Measurements from ENCODE around the gene NKX6-2.

The NKX6-2 gene

GRCh38 chr10:132813001-132813401 lies 27.1 kb upstream of the NKX6-2 start:
- DNase-seq (ENCODE audit: low spot score), result no peak

DNA sequence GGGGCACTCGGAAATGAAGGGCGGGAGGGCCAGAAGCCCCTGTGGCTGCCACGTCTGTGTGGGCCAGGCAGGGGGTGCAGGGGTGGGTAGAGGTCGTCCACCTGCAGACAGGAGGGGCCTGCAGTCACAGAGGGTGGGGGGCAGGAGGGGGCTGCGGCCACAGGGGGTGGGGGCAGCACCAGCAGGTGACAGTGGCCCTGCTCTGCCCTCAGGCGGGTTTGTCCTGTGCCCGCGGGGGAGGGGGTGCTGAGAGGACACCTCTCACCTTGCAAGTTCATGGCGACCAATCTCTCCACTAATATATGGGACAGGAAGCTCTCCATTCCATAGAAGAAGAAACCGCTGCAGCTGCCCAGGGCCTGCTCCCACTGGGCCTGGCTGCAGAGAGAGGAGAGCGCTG lies 26.6 kb upstream of the NKX6-2 start:
- DNase-seq (ENCODE audit: low spot score), result no peak

DNA sequence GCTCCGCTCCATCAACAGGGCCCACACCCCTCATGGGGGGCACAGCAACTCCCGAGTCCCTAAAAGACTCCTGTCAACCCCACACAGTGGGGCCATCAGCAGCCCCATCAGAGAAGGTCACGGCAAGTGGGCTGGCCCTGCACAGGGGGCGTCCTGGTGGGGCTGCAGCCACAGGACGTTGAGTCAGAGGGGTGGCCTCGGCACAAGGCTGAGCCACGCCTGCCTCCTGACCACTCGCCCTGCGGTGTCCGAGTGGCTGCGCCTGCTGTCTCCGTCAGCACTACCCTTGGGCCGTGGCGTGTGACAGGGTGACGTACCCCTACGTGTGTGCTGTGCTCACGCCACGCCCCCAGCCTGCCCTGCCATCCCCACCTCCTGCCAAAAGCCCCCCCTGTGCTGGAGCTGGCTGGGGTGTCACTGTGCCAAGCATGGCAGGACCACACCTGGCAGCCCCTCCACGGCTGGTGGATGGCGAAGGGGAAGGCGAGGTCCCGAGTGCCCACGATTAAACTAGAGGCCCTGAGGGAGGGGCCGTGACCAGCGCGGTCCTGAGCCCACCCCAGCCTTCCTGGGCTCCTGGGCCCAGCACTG lies 26.0 kb upstream of the NKX6-2 start:
- DNase-seq (ENCODE audit: low spot score), result no peak

DNA sequence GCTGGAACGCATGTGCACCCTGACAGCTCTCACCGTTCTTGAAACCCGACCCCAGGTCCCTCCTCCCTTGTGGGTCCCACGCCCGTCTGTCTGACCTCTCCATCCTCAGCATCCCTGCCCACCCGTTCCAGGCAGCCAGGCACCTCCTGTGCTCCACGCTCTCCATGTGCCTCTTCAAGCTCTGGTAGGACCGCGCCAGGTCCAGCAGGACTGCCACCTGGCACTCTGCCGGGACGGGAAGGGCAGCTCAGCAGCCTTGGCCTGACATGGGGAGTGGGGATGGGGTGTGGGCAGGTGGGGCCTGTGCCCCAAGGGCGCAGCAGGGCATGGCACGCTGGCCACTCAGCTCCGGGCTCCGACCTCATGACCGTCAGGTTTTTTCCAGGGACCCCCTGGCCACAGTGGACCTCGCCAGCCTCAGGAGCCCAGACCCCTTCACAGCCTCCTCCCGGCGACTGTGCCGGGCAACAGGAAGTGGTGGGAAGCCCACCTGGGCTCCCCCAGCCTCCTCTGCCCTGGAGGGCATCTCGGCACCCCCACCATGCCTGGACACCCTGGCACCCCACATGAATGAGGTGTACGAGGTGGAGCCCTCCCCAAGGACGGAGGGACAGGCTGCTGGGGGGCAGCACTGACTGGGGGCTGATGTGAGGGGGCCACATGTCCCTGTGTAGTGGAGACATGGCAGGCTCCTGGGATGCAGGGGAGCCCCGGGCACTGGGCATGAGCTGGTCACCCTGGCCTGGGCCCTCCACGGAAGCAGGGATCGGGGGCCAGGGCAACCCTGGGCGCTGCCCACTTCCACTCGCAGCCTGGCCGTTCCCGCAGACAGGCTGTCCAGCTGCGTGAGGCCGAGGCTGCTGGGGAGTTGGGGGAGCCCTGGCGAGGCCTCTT lies 25.1 kb upstream of the NKX6-2 start:
- no peak for DNase-seq (ENCODE audit: low spot score)

GRCh38 chr10:132810141-132810806 lies 24.3 kb upstream of the NKX6-2 start:
- no peak for DNase-seq (ENCODE audit: low spot score)

DNA sequence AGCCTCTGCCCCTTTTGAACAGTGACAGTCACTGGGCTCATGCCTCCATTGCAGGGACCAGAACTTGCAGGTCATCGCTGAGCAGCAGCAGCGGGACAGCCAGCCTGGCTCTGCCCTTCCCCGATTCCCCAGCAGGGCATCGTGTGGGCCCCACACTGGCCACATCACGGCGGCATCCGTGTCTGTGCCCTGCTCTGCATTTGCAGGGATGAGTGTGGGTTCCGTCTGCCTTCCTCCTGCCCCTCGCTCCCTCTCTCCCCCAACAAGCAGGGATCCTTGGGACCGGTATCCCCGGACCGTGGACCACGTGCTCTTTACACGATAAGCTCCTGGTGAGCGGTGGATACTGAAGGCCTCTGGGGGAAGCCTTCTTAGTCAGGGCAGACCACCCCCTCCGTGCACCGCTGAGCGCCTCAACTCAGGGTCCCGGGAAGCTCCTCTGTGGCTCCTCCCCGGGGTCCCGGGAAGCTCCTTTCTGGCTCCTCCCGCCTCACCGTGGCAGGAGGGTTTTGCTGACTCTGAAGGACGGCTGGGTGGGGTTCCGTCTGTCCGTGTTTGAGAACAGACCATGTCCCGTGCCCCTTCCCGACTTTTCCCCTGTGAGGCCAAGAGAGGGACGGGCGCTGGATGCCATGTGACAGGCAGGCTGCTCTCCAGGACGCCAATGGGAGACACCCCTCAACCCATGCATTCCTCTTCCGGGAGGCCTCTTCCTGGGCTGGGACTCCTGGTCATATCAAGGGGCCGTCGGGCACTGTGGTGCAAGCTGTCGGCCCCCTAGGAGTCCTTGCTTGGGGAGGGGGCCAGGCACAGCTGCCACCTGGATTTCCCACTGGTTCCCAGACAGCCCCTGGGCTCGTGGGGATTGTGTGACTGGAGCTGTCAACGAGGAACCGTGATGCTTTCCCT lies 23.5 kb upstream of the NKX6-2 start:
- no peak for DNase-seq (ENCODE audit: low spot score)

DNA sequence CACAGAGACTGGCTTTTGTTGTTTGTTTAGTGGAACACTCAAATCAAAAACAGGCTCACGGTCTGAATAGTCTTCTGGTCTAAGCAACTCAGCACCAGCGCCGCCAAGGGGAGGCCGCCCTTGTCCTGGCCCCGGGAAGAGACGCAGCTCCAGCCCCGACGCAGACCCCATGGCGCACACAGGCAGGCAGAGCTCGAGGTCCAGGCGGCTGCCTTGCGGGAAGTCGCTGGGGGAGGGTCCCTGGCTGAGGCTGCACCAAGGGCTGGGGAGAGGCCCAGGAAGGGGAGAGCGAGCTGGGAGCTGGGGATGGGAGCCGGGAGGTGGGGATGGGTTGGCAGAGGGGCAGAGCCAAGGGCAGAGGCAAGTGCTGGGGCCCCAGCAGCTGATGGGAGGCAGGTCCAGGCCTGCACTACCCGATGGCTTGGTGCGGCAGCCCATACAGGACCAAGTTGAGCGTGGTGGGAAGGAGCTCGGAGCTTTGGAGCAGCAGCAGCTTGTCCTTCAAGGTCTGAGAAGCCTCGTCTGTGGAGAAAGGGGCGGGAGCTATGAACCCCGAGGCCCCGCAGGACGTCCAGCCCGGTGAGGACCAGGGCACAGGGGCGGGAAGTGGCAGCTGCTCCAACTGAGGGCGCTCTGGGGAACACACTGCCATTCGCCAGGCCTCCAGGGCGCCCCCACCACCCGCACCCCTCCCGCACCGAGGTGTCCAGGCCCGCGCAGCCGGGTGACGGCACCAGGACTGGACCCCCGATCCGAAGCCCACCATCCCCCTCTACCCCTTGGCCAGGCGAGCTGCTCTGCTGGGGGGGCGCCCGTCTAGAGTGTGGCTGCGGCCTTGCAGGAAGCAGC lies 22.7 kb upstream of the NKX6-2 start:
- no peak for DNase-seq (ENCODE audit: low spot score)

- DNase-seq (ENCODE audit: low spot score), result no peak
Observed at GRCh38 chr10:132807621-132808049, 21.7 kb upstream of the NKX6-2 start.

- DNase-seq (ENCODE audit: low spot score), result no peak
Observed at GRCh38 chr10:132806561-132807003, 20.6 kb upstream of the NKX6-2 start.

GRCh38 chr10:132806110-132806509 lies 20.2 kb upstream of the NKX6-2 start:
- DNase-seq (ENCODE audit: low spot score), result no peak

GRCh38 chr10:132805599-132805998 lies 19.7 kb upstream of the NKX6-2 start:
- no peak for DNase-seq (ENCODE audit: low spot score)

- no peak for DNase-seq (ENCODE audit: low spot score)
Observed at GRCh38 chr10:132804785-132805426, 19.0 kb upstream of the NKX6-2 start.

DNA sequence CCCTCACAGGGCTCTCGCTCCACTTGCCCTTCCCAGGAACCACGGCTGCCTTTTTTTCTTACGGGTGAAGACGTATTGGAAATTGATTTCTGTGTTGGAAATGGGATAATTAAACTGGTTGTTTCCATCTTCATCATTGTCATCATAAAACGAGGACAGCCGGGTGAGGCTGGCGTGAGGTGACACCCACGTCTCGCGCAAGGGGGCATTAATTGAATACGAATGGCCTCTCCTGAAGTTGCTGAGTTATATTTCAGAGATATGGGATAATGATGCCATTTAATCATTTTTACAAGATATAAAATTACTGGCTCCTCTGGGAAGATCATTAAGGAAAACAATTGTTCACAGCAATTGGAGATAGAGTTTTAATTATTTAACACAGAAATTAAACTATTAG lies 18.3 kb upstream of the NKX6-2 start:
- DNase-seq (ENCODE audit: low spot score), result no peak

DNA sequence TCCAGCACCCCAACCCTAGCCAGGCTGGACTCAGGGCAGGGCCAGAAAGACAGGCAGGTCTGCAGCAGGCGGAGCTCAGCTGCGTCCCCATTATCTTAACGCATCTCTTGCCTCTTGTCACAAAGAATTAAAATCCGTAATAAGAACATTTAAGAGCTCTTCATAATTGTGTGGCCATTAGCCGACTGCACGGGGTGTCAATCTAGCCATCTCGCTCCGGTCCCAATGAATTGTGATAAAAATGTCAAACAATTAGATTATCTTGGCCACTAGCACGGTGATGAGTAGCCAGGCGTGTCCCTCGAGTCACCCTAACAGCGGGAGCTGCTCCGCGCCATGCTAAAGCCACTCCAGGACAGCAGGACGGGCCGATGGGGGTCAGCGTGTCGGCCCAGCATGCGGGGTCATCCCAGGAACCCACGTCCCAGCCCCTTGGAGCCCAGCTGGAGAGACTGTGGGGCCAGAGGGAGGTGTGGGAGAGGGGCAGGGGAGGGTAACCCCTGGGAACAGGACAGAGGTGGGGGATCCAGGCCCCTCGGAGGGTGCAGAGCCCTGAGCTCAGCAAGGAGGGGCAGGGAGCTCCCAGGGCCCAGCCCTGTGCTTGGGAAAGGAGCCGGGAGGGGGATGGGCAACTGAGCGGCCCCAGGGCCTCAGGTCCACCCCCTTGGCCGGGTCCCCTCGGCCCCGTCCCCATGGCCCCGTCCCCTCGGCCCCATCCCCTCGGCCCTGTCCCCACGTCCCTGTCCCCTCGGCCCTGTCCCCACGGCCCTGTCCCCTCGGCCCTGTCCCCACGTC lies 17.7 kb upstream of the NKX6-2 start:
- DNase-seq (ENCODE audit: low spot score), result no peak

DNA sequence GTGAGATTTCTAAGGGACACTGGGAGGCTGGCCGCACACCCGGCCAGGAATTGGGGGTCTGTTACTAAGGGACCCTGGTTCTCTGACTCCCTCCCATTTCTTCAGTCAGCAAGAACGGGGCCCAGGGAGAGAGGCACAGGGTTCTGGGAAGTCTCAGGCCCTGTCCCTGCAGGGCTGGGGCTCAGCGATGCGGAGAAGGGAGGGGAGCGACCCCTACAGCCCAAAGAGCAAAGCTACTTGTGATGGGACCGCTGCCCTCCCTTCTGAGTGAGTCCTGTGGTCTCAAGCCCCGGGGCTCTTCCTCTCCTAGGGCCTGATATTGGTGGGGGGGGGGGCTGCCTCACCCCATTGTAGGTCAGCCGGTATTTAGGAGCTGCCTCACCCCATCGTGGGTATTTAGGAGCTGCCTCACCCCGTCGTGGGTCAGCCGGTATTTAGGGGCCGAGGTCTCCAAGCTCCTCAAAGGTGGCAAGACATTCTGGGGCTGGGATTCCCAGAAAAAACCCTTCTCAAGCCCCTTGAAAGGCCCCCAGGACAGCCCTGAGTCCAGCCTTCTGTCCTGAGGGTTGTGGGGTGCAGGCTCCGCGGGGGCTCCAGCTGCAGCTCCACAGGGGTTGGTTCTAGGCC lies 16.9 kb upstream of the NKX6-2 start:
- no peak for DNase-seq (ENCODE audit: low spot score)

DNA sequence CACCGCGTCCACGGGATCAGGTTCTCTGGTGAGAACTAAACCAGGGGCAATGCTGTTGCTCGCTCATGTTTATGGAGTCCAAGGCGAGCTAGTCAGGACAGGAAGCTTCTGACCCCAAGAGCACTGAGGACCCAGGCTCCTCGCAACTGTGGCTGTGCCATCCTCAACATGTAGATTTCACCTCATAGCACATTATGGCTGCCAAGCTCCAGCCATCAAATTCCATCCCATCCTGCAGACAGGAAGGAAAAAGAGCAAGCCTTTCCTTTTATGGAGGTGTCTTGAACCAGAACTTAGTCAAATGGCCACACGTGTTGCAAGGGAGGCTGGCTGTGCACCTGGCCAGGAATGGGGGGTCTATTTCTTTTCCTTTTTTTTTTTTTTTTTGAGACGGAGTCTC lies 16.1 kb upstream of the NKX6-2 start:
- DNase-seq (ENCODE audit: low spot score), result no peak

DNA sequence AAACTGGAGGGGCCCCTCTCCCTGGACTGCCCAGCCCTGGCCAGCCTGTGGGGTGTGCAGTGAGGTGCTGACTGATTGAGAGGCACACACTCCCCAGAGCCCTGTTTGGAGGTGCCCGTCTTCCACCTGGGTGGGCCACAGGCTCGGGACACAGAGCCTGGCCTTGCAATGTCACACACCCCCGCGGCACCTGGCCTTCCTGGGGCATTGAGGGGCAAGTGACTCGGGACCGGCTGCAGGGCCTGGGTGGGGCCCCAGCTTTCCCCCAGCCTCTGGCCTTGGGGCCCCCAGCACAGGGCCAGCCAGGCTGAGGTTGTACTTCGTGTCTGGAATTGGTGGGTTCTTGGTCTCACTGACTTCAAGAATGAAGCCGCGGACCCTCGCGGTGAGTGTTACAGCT lies 13.9 kb upstream of the NKX6-2 start:
- no peak for DNase-seq (ENCODE audit: low spot score)

DNA sequence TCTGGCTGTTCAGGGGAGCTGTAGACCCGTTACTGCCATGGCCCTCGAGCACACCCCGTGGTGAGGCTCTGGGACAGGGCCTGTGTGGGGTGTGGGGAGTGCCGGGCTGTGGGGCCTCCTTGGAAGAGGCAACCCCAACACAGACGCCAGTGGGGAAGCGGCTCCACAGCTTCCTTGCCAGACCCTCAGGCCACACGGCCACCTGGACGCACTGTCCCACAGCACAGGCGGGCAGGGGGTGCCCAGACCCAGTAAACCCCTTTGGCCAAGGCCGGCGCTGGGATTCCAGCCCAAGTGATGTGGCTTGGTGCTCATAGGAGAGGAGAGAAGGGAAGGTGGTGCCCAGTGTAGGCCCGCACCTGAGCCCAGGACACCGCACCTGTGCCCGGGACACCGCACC lies 12.9 kb upstream of the NKX6-2 start:
- no peak for DNase-seq (ENCODE audit: low spot score)

DNA sequence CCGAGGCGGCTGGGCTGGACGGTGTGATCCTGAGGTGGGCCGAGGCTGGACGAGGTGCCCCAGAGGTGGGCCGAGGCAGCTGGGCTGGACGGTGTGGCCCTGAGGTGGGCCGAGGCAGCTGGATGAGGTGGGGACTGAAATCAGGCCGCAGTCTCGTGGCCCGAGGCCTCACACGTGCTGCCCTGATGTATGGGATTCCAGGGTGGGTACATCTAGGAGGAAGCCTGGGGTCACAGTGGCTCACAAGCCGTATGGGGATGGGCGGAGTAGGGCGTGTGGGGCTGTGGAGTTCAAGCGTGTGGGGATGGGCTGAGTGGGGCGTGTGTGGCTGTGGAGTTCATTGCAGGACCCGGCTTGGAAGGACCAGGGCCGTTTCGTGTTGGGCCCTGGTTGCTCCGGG lies 12.5 kb upstream of the NKX6-2 start:
- no peak for DNase-seq (ENCODE audit: low spot score)
